GM12878 (cell line): Measurements from ENCODE around the gene IL10RA. TPM values are rescaled to one million over a fixed set of nuclear protein-coding genes. Genes with fewer than 3 reads are reported as not detected.
A peak's percentile ranks its signal among the peaks of the same experiment; 100 is the strongest.

Source experiments
- BCL11A ChIP-seq: IDR thresholded peaks from 2 replicates; pipeline ENCODE4 v1.6.1; 2011; ENCODE audit warnings: low read depth, low read length
- CREM ChIP-seq: IDR thresholded peaks from 2 replicates; pipeline ENCODE4 v1.6.1; 2014; ENCODE audit warnings: antibody characterized with exemption, low read depth
- EGR1 ChIP-seq, 2 experiments: IDR thresholded peaks; 1 replicate in 1 of 2; 2 replicates in 1 of 2; pipeline ENCODE4 v1.6.1; 2011 to 2012; ENCODE audit warnings: low read depth in 2 of 2, low read length in 2 of 2, borderline replicate concordance in 1 of 2, mild to moderate bottlenecking in 1 of 2, moderate library complexity in 1 of 2
- KAT2A ChIP-seq: conservative IDR thresholded peaks from 2 replicates; pipeline ENCODE4 v1.6.1; 2011; ENCODE audit warnings: low read depth, low read length; ENCODE audit not compliant: control insufficient read depth
- KDM1A ChIP-seq: fragments of 200-600 bp; sonication (generic); IDR thresholded peaks from 2 replicates; pipeline ENCODE4 v1.6.1; 2016; ENCODE audit warnings: borderline replicate concordance
- MEF2B ChIP-seq: fragments of 450-650 bp; IDR thresholded peaks from 2 replicates; pipeline ENCODE4 v1.6.1; 2018; ENCODE audit warnings: mild to moderate bottlenecking, moderate library complexity; ENCODE audit not compliant: partially characterized antibody, poor library complexity, severe bottlenecking
- MXI1 ChIP-seq: fragments of 150-350 bp; IDR thresholded peaks from 2 replicates; pipeline ENCODE4 v1.6.1; 2011; ENCODE audit warnings: low read depth, mild to moderate bottlenecking, inconsistent platforms, low read length, improper control_type of control experiment
- PML ChIP-seq: IDR thresholded peaks from 2 replicates; pipeline ENCODE4 v1.6.1; 2012; ENCODE audit warnings: low read length, inconsistent platforms
- POU2F2 ChIP-seq: IDR thresholded peaks from 3 replicates; pipeline ENCODE4 v1.6.1; 2011; ENCODE audit warnings: low read depth, mild to moderate bottlenecking, low read length, borderline replicate concordance
- SMC3 ChIP-seq: IDR thresholded peaks from 2 replicates; pipeline ENCODE4 v1.6.1; 2011; ENCODE audit warnings: low read length, improper control_type of control experiment, borderline replicate concordance
- SUZ12 ChIP-seq: fragments of 200-600 bp; sonication (generic); IDR thresholded peaks from one replicate; pipeline ENCODE4 v1.6.1; 2018; ENCODE audit warnings: antibody characterized with exemption, mild to moderate bottlenecking; ENCODE audit not compliant: unreplicated experiment
- TCF7 ChIP-seq: IDR thresholded peaks from 2 replicates; pipeline ENCODE4 v1.6.1; 2014; ENCODE audit warnings: antibody characterized with exemption, borderline replicate concordance
- ZBED1 ChIP-seq: IDR thresholded peaks from 2 replicates; pipeline ENCODE4 v1.6.1; 2016; ENCODE audit warnings: borderline replicate concordance
- polyA plus RNA-seq, 11 experiments: library from polyadenylated mRNA; depleted of rRNA in 4 of 11; unstranded in 6 of 11; stranded (reverse) in 5 of 11; fragments of >200 nt; fragmentation: Nextera tagmentation in 4 of 11; fragmentation: Illumina TruSeq in 1 of 11; extraction: Ambion mirVana in 4 of 11; extraction: Trizol in 1 of 11; gene quantifications; 1 replicate in 1 of 11; 2 replicates in 10 of 11; pipeline versions ENCODE4 v1.2.1 to v1.2.3, GENCODE V29; 2011 to 2016; ENCODE audit warnings: inconsistent platforms in 2 of 11, missing spikeins in 2 of 11, low read depth in 1 of 11
- total RNA-seq, 4 experiments: library from RNA; depleted of rRNA in 3 of 4; stranded (reverse); fragments of >200 nt in 3 of 4; fragmentation: Illumina TruSeq in 1 of 4; extraction: Trizol in 1 of 4; gene quantifications; 2 replicates each; pipeline versions ENCODE4 v1.2.1 to v1.2.3, GENCODE V29; 2013 to 2021
- TF ChIP-seq, protein P1 (sequence below): IDR thresholded peaks from 2 replicates; pipeline ENCODE4 v1.6.1; 2011; ENCODE audit warnings: mild to moderate bottlenecking, low read depth, low read length, moderate library complexity; ENCODE audit not compliant: insufficient replicate concordance
- TF ChIP-seq, protein P2 (sequence below): IDR thresholded peaks from 2 replicates; pipeline ENCODE4 v1.6.1; 2012; ENCODE audit warnings: low read depth, low read length, improper control_type of control experiment
- TF ChIP-seq, protein P3 (sequence below): fragments of 450-650 bp; IDR thresholded peaks from 2 replicates; pipeline ENCODE4 v1.6.1; 2017; ENCODE audit warnings: mild to moderate bottlenecking, moderate library complexity
- TF ChIP-seq, protein P4 (sequence below): fragments of 450-650 bp; IDR thresholded peaks from 2 replicates; pipeline ENCODE4 v1.6.1; 2017; ENCODE audit warnings: mild to moderate bottlenecking, low read depth, inconsistent platforms; ENCODE audit not compliant: poor library complexity, severe bottlenecking
- TF ChIP-seq, protein P5 (sequence below), 3 experiments: IDR thresholded peaks in 2 of 3; conservative IDR thresholded peaks in 1 of 3; 2 replicates each; pipeline ENCODE4 v1.5.1; 2011; ENCODE audit warnings: low read depth in 3 of 3, low read length in 3 of 3, mild to moderate bottlenecking in 3 of 3, control low read depth in 2 of 3, moderate library complexity in 2 of 3, inconsistent platforms in 1 of 3, mixed read lengths in 1 of 3; ENCODE audit not compliant: control insufficient read depth in 2 of 3, insufficient read depth in 1 of 3; ENCODE audit errors: extremely low read depth in 1 of 3

Gene IL10RA
- total and polyA plus RNA-seq, 10 of the 15 experiments (the other 5 are each of a cell fraction or from before 2014, with no cell fraction given), result 0.77 to 45.9 (median 9.6) TPM

DNA sequence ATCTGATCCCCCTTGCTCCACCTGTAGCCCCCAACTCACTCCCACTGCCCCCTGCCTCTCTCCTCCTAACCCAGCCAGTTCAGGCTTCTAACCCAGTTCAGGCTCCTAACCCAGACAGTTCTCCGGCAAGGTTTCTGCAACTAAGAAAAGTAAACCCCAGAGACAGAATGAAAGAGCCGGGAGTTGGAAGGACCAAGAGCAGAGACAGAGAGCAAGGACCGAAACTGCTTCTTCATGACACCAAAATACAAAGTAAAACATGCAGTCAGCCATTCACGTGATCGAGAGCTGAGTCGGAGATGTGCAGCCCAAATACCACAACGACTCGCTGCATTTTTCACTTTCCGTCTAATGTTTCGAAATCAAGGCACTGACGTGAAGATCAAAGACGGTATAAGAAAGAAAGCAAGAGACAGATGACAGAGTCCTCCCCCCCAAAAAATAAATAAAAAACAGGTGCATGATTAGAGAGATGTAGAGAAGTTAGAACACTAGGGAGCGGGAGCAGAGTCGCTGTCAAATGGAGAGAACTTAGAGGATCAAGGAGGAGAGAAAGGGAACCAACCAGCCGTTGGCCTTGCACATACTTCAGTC, 884 bp downstream of the IL10RA start (continued):
- TF ChIP-seq, protein P1, sequence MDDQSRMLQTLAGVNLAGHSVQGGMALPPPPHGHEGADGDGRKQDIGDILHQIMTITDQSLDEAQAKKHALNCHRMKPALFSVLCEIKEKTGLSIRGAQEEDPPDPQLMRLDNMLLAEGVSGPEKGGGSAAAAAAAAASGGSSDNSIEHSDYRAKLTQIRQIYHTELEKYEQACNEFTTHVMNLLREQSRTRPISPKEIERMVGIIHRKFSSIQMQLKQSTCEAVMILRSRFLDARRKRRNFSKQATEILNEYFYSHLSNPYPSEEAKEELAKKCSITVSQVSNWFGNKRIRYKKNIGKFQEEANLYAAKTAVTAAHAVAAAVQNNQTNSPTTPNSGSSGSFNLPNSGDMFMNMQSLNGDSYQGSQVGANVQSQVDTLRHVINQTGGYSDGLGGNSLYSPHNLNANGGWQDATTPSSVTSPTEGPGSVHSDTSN, result no peak
- TF ChIP-seq, protein P2, sequence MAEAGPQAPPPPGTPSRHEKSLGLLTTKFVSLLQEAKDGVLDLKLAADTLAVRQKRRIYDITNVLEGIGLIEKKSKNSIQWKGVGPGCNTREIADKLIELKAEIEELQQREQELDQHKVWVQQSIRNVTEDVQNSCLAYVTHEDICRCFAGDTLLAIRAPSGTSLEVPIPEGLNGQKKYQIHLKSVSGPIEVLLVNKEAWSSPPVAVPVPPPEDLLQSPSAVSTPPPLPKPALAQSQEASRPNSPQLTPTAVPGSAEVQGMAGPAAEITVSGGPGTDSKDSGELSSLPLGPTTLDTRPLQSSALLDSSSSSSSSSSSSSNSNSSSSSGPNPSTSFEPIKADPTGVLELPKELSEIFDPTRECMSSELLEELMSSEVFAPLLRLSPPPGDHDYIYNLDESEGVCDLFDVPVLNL, result no peak
- peak; percentile 67; the same call in 1 of the 2 replicates for TF ChIP-seq ZBED1
- TF ChIP-seq MEF2B, result no peak
- no peak for TF ChIP-seq KAT2A
- TF ChIP-seq SMC3, result peak; percentile 15; the same call in 1 of the 2 replicates
- peak; percentile 19 for TF ChIP-seq MXI1
- TF ChIP-seq KDM1A, result no peak
- TF ChIP-seq, protein P3, sequence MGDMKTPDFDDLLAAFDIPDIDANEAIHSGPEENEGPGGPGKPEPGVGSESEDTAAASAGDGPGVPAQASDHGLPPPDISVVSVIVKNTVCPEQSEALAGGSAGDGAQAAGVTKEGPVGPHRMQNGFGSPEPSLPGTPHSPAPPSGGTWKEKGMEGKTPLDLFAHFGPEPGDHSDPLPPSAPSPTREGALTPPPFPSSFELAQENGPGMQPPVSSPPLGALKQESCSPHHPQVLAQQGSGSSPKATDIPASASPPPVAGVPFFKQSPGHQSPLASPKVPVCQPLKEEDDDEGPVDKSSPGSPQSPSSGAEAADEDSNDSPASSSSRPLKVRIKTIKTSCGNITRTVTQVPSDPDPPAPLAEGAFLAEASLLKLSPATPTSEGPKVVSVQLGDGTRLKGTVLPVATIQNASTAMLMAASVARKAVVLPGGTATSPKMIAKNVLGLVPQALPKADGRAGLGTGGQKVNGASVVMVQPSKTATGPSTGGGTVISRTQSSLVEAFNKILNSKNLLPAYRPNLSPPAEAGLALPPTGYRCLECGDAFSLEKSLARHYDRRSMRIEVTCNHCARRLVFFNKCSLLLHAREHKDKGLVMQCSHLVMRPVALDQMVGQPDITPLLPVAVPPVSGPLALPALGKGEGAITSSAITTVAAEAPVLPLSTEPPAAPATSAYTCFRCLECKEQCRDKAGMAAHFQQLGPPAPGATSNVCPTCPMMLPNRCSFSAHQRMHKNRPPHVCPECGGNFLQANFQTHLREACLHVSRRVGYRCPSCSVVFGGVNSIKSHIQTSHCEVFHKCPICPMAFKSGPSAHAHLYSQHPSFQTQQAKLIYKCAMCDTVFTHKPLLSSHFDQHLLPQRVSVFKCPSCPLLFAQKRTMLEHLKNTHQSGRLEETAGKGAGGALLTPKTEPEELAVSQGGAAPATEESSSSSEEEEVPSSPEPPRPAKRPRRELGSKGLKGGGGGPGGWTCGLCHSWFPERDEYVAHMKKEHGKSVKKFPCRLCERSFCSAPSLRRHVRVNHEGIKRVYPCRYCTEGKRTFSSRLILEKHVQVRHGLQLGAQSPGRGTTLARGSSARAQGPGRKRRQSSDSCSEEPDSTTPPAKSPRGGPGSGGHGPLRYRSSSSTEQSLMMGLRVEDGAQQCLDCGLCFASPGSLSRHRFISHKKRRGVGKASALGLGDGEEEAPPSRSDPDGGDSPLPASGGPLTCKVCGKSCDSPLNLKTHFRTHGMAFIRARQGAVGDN, result 0 out of 2 replicates have a peak, but pooled peaks have one; percentile 15
- TF ChIP-seq, protein P4, sequence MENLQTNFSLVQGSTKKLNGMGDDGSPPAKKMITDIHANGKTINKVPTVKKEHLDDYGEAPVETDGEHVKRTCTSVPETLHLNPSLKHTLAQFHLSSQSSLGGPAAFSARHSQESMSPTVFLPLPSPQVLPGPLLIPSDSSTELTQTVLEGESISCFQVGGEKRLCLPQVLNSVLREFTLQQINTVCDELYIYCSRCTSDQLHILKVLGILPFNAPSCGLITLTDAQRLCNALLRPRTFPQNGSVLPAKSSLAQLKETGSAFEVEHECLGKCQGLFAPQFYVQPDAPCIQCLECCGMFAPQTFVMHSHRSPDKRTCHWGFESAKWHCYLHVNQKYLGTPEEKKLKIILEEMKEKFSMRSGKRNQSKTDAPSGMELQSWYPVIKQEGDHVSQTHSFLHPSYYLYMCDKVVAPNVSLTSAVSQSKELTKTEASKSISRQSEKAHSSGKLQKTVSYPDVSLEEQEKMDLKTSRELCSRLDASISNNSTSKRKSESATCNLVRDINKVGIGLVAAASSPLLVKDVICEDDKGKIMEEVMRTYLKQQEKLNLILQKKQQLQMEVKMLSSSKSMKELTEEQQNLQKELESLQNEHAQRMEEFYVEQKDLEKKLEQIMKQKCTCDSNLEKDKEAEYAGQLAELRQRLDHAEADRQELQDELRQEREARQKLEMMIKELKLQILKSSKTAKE, result peak; percentile 84
- TF ChIP-seq, protein P5, sequence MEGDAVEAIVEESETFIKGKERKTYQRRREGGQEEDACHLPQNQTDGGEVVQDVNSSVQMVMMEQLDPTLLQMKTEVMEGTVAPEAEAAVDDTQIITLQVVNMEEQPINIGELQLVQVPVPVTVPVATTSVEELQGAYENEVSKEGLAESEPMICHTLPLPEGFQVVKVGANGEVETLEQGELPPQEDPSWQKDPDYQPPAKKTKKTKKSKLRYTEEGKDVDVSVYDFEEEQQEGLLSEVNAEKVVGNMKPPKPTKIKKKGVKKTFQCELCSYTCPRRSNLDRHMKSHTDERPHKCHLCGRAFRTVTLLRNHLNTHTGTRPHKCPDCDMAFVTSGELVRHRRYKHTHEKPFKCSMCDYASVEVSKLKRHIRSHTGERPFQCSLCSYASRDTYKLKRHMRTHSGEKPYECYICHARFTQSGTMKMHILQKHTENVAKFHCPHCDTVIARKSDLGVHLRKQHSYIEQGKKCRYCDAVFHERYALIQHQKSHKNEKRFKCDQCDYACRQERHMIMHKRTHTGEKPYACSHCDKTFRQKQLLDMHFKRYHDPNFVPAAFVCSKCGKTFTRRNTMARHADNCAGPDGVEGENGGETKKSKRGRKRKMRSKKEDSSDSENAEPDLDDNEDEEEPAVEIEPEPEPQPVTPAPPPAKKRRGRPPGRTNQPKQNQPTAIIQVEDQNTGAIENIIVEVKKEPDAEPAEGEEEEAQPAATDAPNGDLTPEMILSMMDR (IDR thresholded peaks at IDR 0.05 in 2 of 3, conservative IDR thresholded peaks at IDR 0.05 in 1 of 3; ENCODE audit: control insufficient read depth in 2 of 3, extremely low read depth in 1 of 3, insufficient read depth in 1 of 3, low read depth in 3 of 3, low read length in 3 of 3), result no peak
- peak; percentile 67; the same call in 1 of the 3 replicates for TF ChIP-seq POU2F2
- no peak for TF ChIP-seq EGR1 (IDR thresholded peaks at IDR 0.05; ENCODE audit: borderline replicate concordance in 1 of 2, low read depth in 2 of 2, low read length in 2 of 2)
- TF ChIP-seq TCF7, result peak; percentile 77
- no peak for TF ChIP-seq SUZ12
- TF ChIP-seq PML, result no peak
- TF ChIP-seq BCL11A, result 0 out of 2 replicates have a peak, but pooled peaks have one; percentile 31
- peak; percentile 87 for TF ChIP-seq CREM
